Measurements from ENCODE around the gene GPRIN1. TPM values are rescaled to one million over a fixed set of nuclear protein-coding genes. Genes with fewer than 3 reads are reported as not detected.

The GPRIN1 gene
- total RNA-seq, 1 donor = 7.1 TPM

DNA sequence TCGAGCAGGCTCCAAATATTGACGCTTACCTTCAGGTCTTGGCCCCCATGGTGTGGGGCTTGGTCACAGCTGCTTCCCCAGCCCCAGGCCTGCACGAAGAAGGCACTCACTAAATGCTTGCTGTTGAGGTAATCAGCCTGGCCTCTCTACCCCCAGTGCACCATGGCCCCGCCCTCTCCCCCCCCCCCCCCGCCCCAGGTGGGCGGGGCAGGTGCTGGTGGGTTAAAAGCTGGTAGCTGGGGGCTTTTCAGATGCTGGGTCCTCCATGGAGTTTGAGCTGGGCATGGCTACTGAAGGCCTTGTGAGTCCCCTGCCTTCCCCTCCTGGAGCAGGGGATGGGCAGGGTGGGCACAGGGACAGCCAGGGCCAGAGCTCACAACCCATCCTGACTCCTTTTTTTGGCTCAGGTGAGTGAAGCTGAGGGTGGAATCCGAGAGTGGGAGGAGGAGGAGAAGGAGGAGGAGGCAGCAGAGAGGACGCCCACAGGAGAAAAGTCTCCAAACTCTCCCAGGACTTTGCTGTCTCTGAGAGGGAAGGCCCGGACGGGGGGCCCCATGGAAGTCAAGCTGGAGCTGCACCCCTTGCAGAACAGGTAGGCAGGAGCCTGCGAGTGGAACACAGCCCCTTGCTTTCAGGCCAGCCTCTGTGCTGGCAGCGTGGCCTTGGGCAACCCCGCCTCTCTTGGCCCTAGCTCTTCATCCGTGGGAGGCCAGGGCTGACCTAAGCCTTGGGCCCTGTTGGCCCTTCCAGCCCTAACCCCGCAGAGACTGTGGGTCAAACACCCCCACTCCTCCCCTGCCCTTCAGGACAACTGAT lies 32.9 kb upstream of the GPRIN1 start:
- no peak for DNase-seq (ENCODE audit: low read depth)
- TF ChIP-seq, protein P1, sequence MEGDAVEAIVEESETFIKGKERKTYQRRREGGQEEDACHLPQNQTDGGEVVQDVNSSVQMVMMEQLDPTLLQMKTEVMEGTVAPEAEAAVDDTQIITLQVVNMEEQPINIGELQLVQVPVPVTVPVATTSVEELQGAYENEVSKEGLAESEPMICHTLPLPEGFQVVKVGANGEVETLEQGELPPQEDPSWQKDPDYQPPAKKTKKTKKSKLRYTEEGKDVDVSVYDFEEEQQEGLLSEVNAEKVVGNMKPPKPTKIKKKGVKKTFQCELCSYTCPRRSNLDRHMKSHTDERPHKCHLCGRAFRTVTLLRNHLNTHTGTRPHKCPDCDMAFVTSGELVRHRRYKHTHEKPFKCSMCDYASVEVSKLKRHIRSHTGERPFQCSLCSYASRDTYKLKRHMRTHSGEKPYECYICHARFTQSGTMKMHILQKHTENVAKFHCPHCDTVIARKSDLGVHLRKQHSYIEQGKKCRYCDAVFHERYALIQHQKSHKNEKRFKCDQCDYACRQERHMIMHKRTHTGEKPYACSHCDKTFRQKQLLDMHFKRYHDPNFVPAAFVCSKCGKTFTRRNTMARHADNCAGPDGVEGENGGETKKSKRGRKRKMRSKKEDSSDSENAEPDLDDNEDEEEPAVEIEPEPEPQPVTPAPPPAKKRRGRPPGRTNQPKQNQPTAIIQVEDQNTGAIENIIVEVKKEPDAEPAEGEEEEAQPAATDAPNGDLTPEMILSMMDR (IDR thresholded peaks at IDR 0.05; ENCODE audit: insufficient read depth, low read length) = no peak
- H3K4me3 ChIP-seq (ENCODE audit: low read depth, low read length) = no peak overlapping the region

DNA sequence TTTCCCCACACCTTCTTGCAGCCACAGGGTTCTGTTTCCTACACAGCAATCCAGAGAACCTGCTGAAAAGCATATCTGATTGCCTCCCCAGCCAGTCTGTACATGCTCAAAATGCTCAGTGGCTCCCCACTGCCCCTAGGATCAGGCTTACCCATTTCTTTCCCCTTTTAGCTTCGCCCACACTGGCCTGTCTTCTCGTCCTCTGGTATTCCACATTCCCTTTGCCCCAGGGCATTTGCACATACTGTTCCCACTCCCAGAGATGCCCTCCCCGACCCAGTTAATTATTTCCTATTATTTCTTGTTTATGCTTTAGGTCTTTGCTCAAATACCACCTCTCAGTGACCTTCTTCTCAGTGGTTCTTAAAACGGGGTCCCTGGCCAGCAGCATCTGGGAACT lies 30.7 kb upstream of the GPRIN1 start:
- TF ChIP-seq, protein P1 (IDR thresholded peaks at IDR 0.05; ENCODE audit: insufficient read depth, low read length) = no peak
- no peak overlapping the region for H3K4me3 ChIP-seq (ENCODE audit: low read depth, low read length)
- no peak for DNase-seq (ENCODE audit: low read depth)

DNA sequence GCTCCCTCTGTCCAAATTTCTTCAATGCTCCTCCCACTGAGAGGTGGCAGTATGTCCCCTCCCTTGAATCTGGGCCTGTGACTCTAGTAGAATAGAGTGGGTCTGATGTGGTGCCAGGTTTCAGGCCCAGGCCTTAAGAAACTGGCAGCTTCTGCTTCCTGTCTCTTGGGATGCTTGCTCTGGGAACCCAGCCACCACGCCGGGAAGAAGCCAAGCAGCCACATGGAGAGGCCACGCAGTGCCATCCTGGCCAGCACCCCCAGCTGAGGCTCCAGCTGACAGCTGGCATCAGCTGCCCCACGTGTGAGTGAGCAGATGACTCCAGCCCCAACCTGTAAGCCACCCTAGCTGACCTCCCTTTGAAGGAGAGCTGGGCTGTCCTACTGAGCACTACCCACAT lies 30.0 kb upstream of the GPRIN1 start:
- TF ChIP-seq, protein P1 (IDR thresholded peaks at IDR 0.05; ENCODE audit: insufficient read depth, low read length) = no peak
- peak; percentile 71 for DNase-seq (ENCODE audit: low read depth)

GRCh38 chr5:176639208-176639607 lies 29.3 kb upstream of the GPRIN1 start:
- TF ChIP-seq, protein P1 (IDR thresholded peaks at IDR 0.05; ENCODE audit: insufficient read depth, low read length) = no peak
- no peak for DNase-seq (ENCODE audit: low read depth)
- H3K4me3 ChIP-seq (ENCODE audit: low read depth, low read length) = no peak overlapping the region

More for the DNA sequence above, 30.0 kb upstream of the GPRIN1 start:
- H3K4me3 ChIP-seq (ENCODE audit: low read depth, low read length) = no peak overlapping the region

DNA sequence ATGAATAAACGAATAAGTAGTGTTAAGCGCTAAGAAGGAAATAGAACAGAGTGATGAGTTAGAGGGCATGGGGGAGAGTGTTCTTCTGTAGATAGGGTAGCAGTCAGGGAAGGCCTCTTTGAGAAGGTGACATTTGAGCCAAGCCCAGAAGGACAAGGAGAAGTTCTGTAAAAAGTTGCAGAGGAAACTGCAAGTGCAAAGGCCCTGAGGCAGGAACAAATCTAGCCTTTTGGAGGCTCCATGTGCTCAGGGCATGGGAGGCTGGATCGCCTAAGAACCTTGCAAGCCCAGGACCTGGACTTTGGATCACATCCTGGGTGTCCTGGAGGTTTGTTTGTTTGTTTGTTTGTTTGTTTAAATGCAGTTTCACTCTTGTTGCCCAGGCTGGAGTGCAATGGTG lies 28.5 kb upstream of the GPRIN1 start:
- TF ChIP-seq, protein P1 (IDR thresholded peaks at IDR 0.05; ENCODE audit: insufficient read depth, low read length) = no peak
- no peak for DNase-seq (ENCODE audit: low read depth)
- H3K4me3 ChIP-seq (ENCODE audit: low read depth, low read length) = no peak overlapping the region

- no peak overlapping the region for H3K4me3 ChIP-seq (ENCODE audit: low read depth, low read length)
- TF ChIP-seq, protein P1 (IDR thresholded peaks at IDR 0.05; ENCODE audit: insufficient read depth, low read length) = no peak
- DNase-seq (ENCODE audit: low read depth) = no peak
Observed at GRCh38 chr5:176637556-176637955, 27.6 kb upstream of the GPRIN1 start.

Data from fibroblast of the aortic adventitia (primary cell).